ENCODE results near the gene FKBP2. TPM values are rescaled to one million over a fixed set of nuclear protein-coding genes. Genes with fewer than 3 reads are reported as not detected.

FKBP2 gene
- total RNA-seq, 1 experiment from 2014 or later = 41.0 TPM

GRCh38 chr11:64250415-64251015 lies 9.6 kb downstream of the FKBP2 start:
- Histone ChIP-seq H2AFZ (ENCODE audit: low read length) (no peak overlapping the region), H3K27me3 (ENCODE audit: insufficient read depth, low read length) (no peaks in the 10 kb centered on the region), H3K79me1 (ENCODE audit: insufficient read depth, low read depth, low read length, poor library complexity, severe bottlenecking) (peaks cover 3% of the 10 kb centered on the region), H3K23me2 (ENCODE audit: insufficient read length, low read depth, low read length, poor library complexity, severe bottlenecking) (peaks cover 26% of the 10 kb centered on the region), H3K14ac (ENCODE audit: insufficient read depth, low read length) (no peak overlapping the region; the same call in 1 of the 2 replicates), H2BK5ac (ENCODE audit: insufficient read length, low read length) (no peak overlapping the region), H4K8ac (replicated peaks; ENCODE audit: insufficient read length, low read depth, low read length) (no peak overlapping the region), H4K91ac (ENCODE audit: insufficient read length, low read depth, low read length) (no peak overlapping the region), H2BK12ac (ENCODE audit: insufficient read length, low read depth, low read length) (no peak overlapping the region), H3K9me3 (ENCODE audit: control insufficient read depth, low read depth, low read length) (no peaks in the 10 kb centered on the region), H3K4ac (ENCODE audit: low read depth, low read length) (no peak overlapping the region), H3T11ph (ENCODE audit: low read length) (no peak overlapping the region), H2BK120ac (ENCODE audit: low read depth, low read length, poor library complexity, severe bottlenecking) (no peak overlapping the region), H2BK15ac (ENCODE audit: low read depth, low read length) (no peak overlapping the region), H2BK20ac (ENCODE audit: low read depth, low read length, poor library complexity, severe bottlenecking) (no peak overlapping the region), H2AK5ac (ENCODE audit: insufficient read length, low read length) (no peak overlapping the region), H3K27ac (ENCODE audit: insufficient read length, low read depth, low read length) (no peak overlapping the region), H3K18ac (ENCODE audit: insufficient read length, low read depth, low read length) (no peak overlapping the region), H3K4me1 (ENCODE audit: insufficient read depth, low read length) (peaks cover 9% of the 10 kb centered on the region; the same call in 1 of the 2 replicates), H3K9ac (ENCODE audit: extremely low read depth, insufficient read length, low read length) (no peak overlapping the region), H3K23ac (ENCODE audit: insufficient read length, low read depth, low read length) (no peak overlapping the region), H3K79me2 (ENCODE audit: insufficient read depth, low read length) (peaks cover 7% of the 10 kb centered on the region; the same call in 1 of the 2 replicates), H4K20me1 (ENCODE audit: control insufficient read depth, insufficient read depth, insufficient read length) (no peaks in the 10 kb centered on the region), H3K4me2 (ENCODE audit: insufficient read depth, insufficient read length, low read length) (peak overlapping the region; percentile 67), H4K5ac (ENCODE audit: insufficient read length, low read depth, low read length) (no peak overlapping the region), H3K56ac (ENCODE audit: insufficient read length, low read depth, low read length) (no peak overlapping the region)
- peaks cover 34 to 44% of the 10 kb centered on the region in 2 experiments for H3K4me1 Mint-ChIP-seq
- peak overlapping the region; percentile 88 to 97 (median 97); a peak in 6 of 7 replicates for H3K27ac Mint-ChIP-seq
- TF ChIP-seq CTCF (conservative IDR thresholded peaks at IDR 0.05) = no peak
- no peak for DNase-seq
- H3K9me3 Mint-ChIP-seq = no peaks in the 10 kb centered on the region; a peak in 1 of 5 replicates
- H3K36me3 Mint-ChIP-seq (ENCODE audit: insufficient read depth in 1 of 3, low read depth in 3 of 3) = peaks cover 8 to 21% (median 15%) of the 10 kb centered on the region in 3 experiments; a peak in 6 of 7 replicates
- peak overlapping the region; percentile 76 to 93 for H3K4me3 Mint-ChIP-seq
- H3K27me3 Mint-ChIP-seq (ENCODE audit: low read depth) = no peaks in the 10 kb centered on the region
- no CpG with 5 or more reads among the region's 13 CpGs for WGBS (ENCODE audit: extremely low coverage, insufficient read length, low lambda C conversion rate)
